ENCODE results near the gene MAGI3.

DNA sequence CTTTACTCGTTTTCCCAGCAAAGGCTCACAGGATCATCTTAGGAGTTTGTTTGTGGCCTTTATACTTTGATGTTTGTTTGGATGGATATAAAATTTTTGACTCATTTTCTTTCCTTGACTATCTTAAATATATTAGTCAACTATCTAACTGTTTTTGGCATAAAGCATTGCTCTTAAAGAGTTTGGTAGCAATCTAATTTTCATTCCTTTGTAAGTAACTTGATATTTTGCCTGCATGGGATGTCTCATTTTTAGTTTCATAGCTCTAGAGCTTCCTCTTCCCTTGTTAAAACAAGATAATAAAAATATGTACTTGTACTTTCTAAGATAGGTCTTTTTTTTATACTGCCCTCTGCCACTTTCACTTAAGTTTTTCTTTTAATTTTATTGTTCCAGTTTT is 161.9 kb downstream of the MAGI3 start:
- TF ChIP-seq, protein P1, sequence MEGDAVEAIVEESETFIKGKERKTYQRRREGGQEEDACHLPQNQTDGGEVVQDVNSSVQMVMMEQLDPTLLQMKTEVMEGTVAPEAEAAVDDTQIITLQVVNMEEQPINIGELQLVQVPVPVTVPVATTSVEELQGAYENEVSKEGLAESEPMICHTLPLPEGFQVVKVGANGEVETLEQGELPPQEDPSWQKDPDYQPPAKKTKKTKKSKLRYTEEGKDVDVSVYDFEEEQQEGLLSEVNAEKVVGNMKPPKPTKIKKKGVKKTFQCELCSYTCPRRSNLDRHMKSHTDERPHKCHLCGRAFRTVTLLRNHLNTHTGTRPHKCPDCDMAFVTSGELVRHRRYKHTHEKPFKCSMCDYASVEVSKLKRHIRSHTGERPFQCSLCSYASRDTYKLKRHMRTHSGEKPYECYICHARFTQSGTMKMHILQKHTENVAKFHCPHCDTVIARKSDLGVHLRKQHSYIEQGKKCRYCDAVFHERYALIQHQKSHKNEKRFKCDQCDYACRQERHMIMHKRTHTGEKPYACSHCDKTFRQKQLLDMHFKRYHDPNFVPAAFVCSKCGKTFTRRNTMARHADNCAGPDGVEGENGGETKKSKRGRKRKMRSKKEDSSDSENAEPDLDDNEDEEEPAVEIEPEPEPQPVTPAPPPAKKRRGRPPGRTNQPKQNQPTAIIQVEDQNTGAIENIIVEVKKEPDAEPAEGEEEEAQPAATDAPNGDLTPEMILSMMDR (IDR thresholded peaks at IDR 0.05), result no peak
- TF ChIP-seq, protein P2, sequence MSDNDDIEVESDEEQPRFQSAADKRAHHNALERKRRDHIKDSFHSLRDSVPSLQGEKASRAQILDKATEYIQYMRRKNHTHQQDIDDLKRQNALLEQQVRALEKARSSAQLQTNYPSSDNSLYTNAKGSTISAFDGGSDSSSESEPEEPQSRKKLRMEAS (IDR thresholded peaks at IDR 0.05), result no peak
- TF ChIP-seq MAZ (IDR thresholded peaks at IDR 0.05; ENCODE audit: borderline replicate concordance, low read depth, low read length), result no peak
- TF ChIP-seq POLR2A (IDR thresholded peaks at IDR 0.05; ENCODE audit: low read length), result no peak
- TF ChIP-seq CEBPB (IDR thresholded peaks at IDR 0.05), result no peak
- no peak for TF ChIP-seq BHLHE40 (IDR thresholded peaks at IDR 0.05; ENCODE audit: low read depth, low read length)
- TF ChIP-seq EP300 (IDR thresholded peaks at IDR 0.05), result no peak
- TF ChIP-seq JUNB (IDR thresholded peaks at IDR 0.05), result no peak
- TF ChIP-seq KDM1A (IDR thresholded peaks at IDR 0.05; ENCODE audit: low read depth), result no peak

All from A549 (cell line).